ENCODE data around the gene PAX1.

The PAX1 gene

GRCh38 chr20:21710341-21710740, 4.9 kb downstream of the PAX1 start:
- Histone ChIP-seq H3K27me3 (replicated peaks) (peaks cover 73% of the 10 kb centered on the region), H3K36me3 (replicated peaks) (no peaks in the 10 kb centered on the region), H3K27ac (no peak overlapping the region), H3K4me3 (ENCODE audit: low read depth, low read length) (no peak overlapping the region)
- DNase-seq = no peak
- in situ Hi-C loops (cut with HindIII; ENCODE audit: low pct_ligation_motif_present, low sequenced_read_pairs) = no loop called here
- TF ChIP-seq, protein P1, sequence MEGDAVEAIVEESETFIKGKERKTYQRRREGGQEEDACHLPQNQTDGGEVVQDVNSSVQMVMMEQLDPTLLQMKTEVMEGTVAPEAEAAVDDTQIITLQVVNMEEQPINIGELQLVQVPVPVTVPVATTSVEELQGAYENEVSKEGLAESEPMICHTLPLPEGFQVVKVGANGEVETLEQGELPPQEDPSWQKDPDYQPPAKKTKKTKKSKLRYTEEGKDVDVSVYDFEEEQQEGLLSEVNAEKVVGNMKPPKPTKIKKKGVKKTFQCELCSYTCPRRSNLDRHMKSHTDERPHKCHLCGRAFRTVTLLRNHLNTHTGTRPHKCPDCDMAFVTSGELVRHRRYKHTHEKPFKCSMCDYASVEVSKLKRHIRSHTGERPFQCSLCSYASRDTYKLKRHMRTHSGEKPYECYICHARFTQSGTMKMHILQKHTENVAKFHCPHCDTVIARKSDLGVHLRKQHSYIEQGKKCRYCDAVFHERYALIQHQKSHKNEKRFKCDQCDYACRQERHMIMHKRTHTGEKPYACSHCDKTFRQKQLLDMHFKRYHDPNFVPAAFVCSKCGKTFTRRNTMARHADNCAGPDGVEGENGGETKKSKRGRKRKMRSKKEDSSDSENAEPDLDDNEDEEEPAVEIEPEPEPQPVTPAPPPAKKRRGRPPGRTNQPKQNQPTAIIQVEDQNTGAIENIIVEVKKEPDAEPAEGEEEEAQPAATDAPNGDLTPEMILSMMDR (IDR thresholded peaks at IDR 0.05; ENCODE audit: low read depth, low read length, missing control alignments) = no peak

DNA sequence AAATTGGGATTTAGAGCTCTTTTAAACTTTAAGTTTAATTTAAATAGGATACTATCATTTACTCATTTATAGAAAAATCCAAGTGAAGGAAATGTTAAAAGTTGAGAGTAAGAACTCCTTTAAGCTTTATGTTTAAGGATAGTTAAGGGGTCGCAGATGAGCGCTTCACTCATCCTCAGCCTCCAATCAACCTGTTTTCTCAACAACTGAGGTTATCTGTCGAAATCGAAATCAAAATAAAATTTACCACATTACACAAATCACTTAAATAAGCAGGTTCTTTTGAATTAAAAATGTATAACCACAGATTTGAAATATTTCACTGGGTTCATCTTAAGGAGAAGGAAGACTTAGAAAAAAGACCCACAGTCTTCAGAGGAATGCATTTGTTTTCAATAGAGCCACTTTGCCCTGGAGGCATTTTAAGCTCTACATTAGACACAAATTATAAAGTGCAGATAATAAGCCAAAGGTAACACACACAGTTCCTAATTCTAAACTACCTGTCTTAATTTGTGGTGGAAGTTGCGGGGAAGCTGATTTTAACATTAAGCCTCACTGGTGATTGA, 5.5 kb downstream of the PAX1 start:
- no peaks in the 10 kb centered on the region for H3K36me3 ChIP-seq (replicated peaks)
- no peak overlapping the region for H3K4me3 ChIP-seq (ENCODE audit: low read depth, low read length)
- in situ Hi-C loops (cut with HindIII; ENCODE audit: low pct_ligation_motif_present, low sequenced_read_pairs) = no loop called here
- peaks cover 74% of the 10 kb centered on the region for H3K27me3 ChIP-seq (replicated peaks)
- DNase-seq = no peak
- TF ChIP-seq, protein P1 (IDR thresholded peaks at IDR 0.05; ENCODE audit: low read depth, low read length, missing control alignments) = no peak
- H3K27ac ChIP-seq = no peak overlapping the region

- Histone ChIP-seq H3K36me3 (replicated peaks) (no peaks in the 10 kb centered on the region), H3K27me3 (replicated peaks) (peaks cover 58% of the 10 kb centered on the region), H3K27ac (no peak overlapping the region), H3K4me3 (ENCODE audit: low read depth, low read length) (no peak overlapping the region)
- in situ Hi-C loops (cut with HindIII; ENCODE audit: low pct_ligation_motif_present, low sequenced_read_pairs) = no loop called here
- no peak for DNase-seq
- TF ChIP-seq, protein P1 (IDR thresholded peaks at IDR 0.05; ENCODE audit: low read depth, low read length, missing control alignments) = no peak
These were observed 7.1 kb downstream of the PAX1 start for GRCh38 chr20:21712443-21713059.

GRCh38 chr20:21713470-21713869, 8.0 kb downstream of the PAX1 start:
- TF ChIP-seq, protein P1 (IDR thresholded peaks at IDR 0.05; ENCODE audit: low read depth, low read length, missing control alignments) = no peak
- Histone ChIP-seq H3K27ac (no peak overlapping the region), H3K36me3 (replicated peaks) (no peaks in the 10 kb centered on the region), H3K27me3 (replicated peaks) (peaks cover 48% of the 10 kb centered on the region), H3K4me3 (ENCODE audit: low read depth, low read length) (no peak overlapping the region)
- in situ Hi-C loops (cut with HindIII; ENCODE audit: low pct_ligation_motif_present, low sequenced_read_pairs) = no loop called here
- DNase-seq = no peak

GRCh38 chr20:21713901-21714296, 8.4 kb downstream of the PAX1 start:
- no peak overlapping the region for H3K4me3 ChIP-seq (ENCODE audit: low read depth, low read length)
- H3K36me3 ChIP-seq (replicated peaks) = no peaks in the 10 kb centered on the region
- DNase-seq = no peak
- in situ Hi-C loops (cut with HindIII; ENCODE audit: low pct_ligation_motif_present, low sequenced_read_pairs) = no loop called here
- TF ChIP-seq, protein P1 (IDR thresholded peaks at IDR 0.05; ENCODE audit: low read depth, low read length, missing control alignments) = no peak
- peaks cover 44% of the 10 kb centered on the region for H3K27me3 ChIP-seq (replicated peaks)
- H3K27ac ChIP-seq = no peak overlapping the region
